ENCODE measurements around the gene GALNT18.

The GALNT18 gene

DNA sequence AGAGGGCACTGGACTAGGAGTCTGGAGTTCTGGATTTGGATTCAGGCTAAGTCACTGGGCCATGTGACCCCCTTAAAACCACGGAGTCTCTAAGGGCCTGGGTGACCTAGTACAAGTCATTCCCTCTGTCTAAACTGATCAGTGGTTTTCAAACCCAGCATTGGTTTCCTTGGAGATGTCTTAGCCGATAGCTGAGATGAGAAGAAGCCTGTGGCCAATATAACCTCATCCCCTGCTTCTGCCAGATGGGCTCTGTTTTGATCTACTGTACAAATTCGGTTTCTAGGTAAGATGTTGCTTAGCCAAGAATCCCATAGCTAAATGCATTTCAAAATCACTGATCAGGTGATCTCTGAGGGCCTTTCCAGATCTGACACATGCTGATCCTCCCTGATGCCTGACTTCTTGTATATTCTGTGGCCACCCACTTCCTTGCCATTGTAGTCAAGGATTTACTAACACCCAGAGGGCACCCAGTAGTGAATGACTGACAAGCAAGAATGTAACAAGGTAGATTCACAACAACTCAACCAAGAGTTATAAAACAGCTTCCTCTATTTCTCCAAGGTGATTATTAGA lies 53.1 kb downstream of the GALNT18 start:
- DNase-seq (ENCODE audit: low read depth in 1 of 2, low spot score in 1 of 2): no peak

DNA sequence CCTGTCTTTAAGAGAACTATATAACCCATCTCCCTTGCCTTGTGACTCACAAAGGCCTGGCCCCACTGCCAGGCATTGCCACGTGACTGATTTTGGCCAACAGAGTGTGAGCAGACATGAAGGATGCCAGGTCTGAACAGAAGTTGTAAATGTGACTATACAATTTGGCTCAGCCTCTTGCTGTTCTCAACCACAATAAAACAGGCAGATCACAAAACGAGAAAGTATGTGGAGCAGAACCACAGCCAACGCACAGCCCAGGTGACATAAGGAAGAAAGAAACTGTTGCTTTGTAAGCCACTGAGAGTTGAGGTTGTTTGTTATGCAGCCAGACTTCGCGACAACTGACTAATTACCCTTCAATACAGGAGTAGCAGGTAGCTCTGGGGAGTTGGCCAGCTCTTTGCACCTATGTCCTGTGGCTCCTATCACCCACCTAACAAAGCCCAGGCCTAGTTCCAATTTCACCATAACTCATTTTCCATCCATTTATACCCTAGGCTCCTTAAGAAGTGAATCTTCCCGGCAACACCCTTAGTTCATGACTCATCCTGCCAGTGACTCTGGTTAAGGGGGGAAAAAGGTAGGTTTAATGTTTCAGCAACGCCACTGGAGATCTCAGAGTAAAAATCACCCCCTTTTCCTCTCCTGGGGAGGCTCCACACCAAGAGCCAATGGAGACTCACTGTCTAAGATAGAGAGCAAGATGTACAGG lies 53.7 kb downstream of the GALNT18 start:
- no peak for DNase-seq (ENCODE audit: low read depth in 1 of 2, low spot score in 1 of 2)

DNA sequence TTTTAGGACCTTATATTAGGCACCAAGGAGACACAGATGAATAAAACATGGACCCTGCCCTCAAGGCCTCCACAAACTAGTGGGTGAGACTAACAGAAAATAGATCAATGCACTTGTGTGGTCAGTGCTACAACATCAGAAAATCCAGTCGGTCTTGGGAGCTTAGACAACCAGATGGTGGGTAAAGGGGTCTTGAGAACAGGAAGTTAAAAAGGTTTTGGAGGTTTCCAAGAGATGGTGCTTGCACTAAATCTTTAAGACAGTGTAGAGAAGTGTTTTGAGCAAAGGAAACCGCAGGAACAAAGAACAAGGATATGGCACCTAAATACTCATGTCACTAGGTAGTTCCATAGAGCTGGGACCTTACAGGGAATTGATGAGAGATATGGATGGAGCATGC lies 56.2 kb downstream of the GALNT18 start:
- DNase-seq (ENCODE audit: low read depth in 1 of 2, low spot score in 1 of 2): no peak

DNA sequence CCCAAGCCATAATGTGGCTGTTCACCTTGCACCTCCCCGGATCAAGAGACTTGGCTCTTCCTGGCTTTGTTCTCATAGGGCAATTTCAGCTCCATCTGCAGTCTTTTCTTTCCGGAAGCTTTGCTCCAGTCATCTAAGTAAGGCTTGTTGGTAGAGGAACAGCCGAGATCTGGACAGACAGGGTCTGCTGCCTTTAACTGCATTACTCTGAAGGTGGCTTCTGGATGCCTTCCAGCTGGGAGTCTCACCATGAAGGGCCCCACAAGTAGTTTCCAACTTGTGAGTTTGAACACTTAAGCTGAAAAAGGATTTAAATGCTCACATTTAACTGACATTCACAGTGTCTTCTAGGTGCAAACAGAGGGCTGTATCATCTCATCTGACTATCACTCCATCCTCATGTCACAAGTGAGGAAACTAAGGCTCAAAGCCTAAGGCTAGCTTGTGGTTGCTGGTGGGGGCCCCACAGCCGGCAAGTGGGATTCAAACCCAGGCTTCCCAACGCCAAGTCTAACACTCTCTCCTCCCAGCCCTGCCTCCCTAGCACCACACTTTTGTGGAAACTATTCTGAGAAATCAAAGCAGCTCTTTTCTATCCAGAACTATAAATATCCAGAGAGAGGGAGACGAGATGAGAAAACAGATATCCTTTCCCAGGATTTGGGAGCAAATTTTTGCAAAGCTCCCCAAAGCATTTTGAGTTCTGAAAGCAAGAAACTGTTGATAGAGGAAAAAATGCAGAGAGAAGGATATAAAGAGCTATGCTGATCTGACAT lies 58.4 kb downstream of the GALNT18 start:
- DNase-seq (ENCODE audit: low read depth in 1 of 2, low spot score in 1 of 2): no peak

DNA sequence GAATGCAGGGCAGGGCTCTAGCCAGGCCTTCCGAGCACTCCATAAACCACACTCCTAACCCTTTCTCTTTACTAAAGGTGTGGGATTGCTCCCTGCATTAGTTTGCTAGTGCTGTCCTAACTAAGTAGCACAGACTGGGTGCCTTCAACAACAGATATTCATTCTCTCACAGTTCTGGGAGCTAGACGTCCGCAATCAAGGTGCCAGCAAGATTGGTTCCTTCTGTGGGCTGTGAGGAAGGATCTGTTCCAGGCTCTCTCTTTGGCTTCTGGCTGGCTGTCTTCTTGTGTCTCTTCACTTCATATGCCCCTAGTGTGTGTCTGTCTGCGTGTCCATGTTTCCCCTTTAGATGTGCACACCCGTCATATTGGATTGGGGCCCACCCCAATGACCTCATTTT lies 59.8 kb downstream of the GALNT18 start:
- DNase-seq (ENCODE audit: low read depth in 1 of 2, low spot score in 1 of 2): no peak

DNA sequence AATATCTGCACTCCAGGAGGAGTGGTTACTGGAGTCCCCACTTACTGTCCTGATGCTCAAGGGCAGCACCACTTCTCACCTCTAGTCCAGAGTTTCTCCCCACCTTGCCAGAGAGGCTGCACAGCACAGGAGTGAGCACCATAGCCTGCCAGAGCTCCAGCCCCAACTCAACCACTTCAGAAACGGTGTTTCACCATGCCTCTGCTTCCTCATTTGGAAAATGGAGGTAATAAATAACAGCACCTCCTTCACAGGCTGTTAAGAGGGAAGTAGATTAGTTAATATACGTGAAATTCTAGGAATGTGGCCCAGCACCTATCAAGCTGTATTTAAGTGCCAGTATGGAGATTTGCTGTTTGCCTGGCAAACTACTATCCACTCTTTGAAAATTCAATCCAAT lies 63.0 kb downstream of the GALNT18 start:
- no peak for DNase-seq (ENCODE audit: low read depth in 1 of 2, low spot score in 1 of 2)

DNA sequence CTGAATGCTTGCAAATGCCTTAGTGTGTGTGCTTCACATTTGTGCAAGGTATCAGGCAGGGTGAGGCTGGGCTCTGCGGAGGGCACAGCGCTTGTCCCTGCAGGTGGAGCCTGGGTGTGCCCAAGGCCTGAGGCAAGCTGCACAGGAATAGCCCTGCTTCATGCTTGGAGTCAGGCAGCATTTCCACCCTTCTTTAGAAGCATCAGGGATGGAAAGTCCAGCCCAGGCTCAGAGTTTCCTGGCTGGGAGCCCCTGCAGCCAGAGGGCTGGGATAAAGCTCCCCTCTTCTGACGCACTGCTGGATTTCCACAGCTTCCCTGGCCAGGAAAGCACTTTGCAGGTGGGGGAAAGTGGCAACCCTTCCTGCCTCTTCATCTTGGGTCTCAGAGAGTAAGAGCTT lies 63.4 kb downstream of the GALNT18 start:
- DNase-seq (ENCODE audit: low read depth in 1 of 2, low spot score in 1 of 2): no peak

DNA sequence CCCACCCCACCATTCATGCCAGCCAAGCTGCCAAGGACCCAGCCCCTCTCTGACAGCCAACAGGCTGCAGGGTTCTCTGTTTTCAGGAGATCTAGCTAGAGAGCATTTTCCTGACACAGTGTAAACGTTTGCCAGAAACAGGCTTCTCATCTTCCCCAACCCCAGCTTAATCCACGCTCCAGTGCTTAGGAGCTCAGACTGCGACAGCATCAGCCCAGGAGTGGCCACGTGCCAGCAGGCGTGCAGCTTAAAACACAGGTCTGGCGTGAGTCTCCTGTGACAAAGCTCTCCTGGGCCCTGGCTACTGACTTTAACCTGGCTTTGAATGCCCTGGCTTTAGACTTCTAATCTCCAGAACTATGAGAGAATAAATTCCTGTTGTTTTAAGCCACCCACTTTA lies 66.6 kb downstream of the GALNT18 start:
- no peak for DNase-seq (ENCODE audit: low read depth in 1 of 2, low spot score in 1 of 2)

DNA sequence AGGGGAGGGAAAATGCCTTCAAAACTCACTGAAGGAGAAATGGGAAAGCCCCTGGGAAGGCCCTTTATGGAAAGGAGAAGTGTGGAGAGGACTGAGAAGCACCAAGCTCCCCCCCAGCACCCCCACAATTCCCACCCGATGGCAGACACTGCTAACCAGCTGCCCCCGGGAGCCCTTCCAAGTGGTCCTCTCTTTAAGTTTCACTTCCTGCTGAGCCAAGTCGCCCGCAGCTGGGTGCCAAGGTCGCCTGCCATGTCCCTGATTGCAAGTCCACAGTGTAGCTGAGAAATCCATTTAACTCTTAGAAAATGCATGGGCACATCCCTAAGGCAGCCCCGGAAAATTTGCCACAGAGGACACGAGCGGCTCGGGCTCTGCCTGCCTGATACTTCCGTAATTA lies 68.2 kb downstream of the GALNT18 start:
- no peak for DNase-seq (ENCODE audit: low read depth in 1 of 2, low spot score in 1 of 2)

DNA sequence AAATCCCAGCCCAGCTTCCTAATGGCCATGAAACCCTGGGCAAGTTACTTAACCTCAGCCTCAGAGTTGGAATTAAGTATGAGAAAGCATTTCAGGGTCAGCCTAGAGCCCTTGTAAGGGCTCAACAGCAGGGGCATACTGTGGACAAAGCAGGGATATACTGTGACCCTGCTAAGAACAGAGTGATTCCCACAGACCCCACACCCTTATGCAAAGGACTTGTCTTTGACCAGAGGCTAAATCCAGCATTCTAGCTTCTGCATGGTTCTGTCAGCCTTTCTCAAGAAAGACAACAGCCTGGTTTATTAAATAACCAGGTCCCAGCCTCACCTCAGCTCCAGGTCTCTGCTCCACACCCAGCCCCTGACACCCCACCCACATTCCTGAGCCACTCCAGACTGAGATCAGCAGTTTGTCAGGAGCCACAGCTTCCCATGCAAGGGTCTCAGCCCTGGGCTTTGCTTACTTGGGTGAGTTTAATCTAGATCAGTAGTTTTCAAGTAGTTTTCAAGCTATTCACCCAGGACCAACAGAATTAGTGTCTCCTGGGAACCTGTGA lies 69.2 kb downstream of the GALNT18 start:
- DNase-seq (ENCODE audit: low read depth in 1 of 2, low spot score in 1 of 2): no peak

DNA sequence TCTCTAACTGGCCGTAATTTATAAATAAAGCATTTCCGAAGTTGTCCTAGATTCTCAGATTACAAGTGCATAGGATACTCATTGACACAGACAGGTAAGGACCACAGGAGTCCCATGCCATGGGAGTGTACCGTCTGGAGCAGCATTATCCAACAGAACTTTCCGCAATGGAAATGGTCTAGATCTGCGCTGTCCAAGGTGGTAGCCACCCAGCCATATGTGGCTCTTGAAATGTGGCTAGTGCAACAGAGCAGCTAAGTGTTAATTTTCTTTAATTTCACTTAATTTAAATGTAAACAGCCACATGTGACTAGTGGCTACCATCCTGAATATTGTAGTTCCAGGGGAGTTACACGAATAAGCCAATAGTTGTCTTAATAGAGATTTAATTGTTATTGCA lies 71.3 kb downstream of the GALNT18 start:
- DNase-seq (ENCODE audit: low read depth in 1 of 2, low spot score in 1 of 2): no peak

DNA sequence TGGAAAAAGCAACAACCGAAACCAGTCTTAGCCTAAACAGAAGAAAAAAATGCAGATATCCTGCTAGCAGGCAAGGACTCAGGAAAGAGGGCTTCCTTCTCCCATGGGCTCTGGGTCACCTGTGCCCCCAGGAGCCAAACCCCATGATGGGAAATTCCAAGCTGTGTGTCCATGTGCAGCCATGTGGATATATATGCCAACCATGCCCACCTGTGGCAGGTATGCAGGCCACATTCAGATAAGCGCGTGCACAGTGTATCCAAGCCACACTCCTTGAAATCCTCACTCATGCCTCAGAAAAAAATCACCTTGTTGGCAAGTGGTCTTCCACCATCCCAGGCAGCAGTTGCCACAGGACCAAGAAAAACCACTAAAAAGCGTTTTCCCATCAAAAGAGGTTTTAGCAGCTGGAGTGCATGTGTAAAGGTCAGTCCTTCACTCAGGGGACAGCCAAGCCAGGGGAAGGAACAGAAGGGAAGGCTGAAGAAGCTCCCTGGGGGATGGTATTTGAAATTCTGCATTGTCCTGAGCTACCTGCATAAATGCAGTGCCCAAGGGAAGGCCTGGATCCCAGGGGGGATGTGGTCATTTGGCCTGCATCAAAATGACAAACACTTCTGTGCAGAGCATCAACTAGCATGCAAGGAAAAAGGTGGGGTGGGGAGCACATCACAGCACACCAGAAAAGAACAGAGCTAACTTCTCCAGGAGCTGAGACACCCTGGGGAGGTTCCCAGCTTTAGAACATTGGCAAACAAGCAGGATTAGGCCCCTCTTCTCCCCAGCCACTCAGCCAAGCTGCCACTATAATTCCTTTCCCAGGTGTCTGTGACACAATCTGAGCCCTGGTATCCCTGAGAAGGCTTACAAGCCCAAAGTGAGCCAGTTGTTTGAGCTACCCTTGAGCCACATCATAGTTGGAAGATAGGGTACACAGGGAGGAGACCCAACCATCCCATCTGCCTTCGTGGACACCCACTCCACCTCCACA lies 76.2 kb downstream of the GALNT18 start:
- DNase-seq (ENCODE audit: low read depth in 1 of 2, low spot score in 1 of 2): no peak

DNA sequence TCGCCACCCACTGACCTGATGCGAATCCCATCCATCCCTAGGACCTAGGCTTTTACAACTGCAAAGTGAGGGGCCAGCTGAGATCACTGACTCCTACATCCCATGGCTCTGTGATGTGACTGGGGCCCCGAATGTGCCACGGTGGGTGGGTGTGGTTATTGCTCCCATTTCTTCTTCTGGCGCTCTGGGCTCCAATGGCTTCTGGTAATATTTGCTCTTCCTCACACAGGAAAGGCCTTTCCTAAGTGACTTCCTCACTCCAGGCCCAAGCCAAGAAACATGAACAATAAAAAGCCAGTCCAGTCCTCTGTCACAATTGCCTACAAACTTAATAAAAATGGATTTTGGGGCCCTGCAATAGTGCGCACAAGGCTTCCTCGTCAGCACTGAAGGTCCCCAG lies 78.1 kb downstream of the GALNT18 start:
- DNase-seq (ENCODE audit: low read depth in 1 of 2, low spot score in 1 of 2): no peak

DNA sequence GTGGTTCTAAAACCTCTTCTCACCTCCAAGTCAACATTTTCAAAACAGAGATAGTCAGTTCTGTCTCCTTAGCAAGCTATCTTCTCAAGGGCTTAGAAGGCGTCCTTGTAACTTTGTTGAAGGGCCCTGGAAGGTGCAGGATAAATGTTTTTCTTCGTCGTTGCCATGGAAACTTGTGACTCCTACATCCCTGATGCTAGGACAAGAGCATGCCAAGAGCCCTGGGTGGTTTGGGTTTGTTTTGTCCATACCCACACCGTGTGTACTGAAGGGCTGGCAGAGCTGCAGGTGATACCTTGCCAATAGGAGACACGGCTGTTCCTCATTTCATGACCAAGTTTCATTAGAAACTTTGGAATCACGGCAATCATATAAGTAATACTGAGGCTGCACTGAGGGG lies 81.6 kb downstream of the GALNT18 start:
- no peak for DNase-seq (ENCODE audit: low read depth in 1 of 2, low spot score in 1 of 2)

DNA sequence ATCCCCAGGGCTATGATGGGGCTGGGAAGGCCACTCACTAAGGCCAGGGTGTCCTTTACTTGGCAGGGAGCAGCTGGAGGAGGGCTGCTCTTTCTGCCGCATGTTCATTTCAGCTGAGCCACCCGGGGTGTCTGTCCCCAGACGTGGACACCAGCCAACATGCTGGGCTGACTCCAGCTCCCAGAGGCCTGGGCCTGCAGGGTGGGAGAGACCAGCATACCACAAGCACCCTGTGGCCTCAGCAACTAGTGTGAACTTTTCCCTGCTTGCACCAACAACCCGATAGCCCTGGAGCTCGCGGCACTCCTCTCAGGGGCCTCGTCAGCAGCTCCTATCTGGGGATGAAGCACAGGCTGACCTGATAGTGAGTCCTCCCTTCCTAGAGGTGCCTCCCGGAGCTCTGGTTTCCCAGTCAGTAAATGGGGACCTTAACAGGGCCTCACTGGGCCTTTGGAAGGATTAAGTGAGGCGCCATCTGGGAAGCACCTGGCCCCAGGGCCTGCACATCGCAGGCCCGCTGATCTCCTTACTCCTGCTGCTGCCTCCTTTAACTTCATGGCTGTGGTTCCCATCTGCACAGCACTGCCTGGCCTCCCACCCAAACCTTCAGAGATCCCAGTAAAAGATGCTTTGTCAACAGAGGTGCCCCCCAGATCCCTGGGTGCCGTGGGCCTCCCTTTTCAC lies 83.4 kb downstream of the GALNT18 start:
- no peak for DNase-seq (ENCODE audit: low read depth in 1 of 2, low spot score in 1 of 2)

DNA sequence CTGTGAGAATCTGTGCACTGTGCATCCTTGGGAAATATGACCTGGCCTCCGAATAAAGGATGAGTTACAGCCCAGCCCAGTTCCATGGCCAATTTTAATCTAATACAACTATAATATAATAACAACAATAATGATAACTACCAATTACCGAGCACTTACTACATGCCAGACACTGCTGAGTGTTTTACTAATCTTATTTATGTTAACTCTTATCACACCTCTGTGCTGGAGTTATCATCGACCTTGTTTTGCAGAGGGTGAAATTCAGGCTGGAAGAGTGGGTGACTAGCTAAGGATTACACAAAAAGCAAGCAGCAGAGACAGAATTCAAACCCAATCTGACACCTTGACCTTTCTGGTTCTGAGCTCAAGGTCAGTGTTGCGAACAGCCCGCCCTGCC lies 83.9 kb downstream of the GALNT18 start:
- DNase-seq (ENCODE audit: low read depth in 1 of 2, low spot score in 1 of 2): no peak

DNA sequence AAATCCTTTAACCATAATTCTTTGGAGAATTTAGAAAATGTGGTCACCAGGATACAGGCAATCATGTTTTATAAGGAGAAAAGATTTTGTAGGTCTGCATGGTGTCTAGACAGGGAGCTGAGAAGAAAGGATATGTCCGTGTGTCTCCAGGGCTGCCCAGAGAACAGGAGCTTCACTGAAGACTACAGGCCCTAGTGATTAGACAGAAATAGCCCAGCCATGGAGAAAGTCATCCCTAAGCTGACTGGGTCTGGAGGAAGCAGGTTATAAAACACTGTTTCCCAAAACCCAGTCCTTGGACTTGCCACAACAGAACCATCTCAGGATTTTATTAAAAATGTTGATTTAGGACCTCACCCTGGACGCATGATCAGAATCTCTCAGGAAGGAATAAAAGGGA lies 84.4 kb downstream of the GALNT18 start:
- no peak for DNase-seq (ENCODE audit: low read depth in 1 of 2, low spot score in 1 of 2)

DNA sequence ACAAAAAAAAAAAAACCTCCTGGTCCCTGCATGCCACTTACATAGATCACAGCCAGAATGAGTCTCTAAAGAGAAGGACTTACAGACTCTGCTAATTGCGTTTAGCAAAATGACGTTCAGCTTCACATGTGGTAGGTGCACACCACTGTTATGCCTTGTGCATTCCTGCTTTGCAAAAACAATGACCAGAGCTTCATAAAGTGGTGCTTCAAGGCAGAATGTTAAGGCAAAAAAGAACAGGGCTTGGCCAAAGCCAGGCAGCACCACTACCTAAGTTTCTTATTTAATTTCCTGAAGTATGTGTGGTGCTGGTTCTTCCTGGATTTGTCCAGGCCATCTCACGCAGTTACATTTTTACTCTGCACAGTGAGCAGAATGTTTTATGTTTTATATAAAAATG lies 85.2 kb downstream of the GALNT18 start:
- no peak for DNase-seq (ENCODE audit: low read depth in 1 of 2, low spot score in 1 of 2)

DNA sequence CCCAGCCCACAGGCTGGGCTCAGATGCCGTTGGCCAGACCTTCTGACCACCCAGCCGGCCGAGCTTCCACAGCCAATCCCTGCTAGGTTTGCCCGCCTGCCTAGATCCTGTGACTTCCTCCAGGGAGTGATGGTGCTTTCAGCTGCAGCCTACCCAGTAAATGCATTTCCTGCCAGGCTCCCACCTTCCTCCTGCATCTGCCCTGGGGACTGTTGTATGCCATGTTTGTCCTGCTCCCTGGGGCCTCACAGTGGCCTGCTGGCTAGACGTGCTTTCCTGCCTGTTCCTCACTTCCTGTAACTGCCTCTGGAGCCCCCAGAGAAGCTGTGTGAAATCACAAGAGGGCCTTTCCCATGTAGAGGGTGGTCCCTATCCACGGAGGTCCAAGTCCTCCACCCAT lies 86.2 kb downstream of the GALNT18 start:
- no peak for DNase-seq (ENCODE audit: low read depth in 1 of 2, low spot score in 1 of 2)

DNA sequence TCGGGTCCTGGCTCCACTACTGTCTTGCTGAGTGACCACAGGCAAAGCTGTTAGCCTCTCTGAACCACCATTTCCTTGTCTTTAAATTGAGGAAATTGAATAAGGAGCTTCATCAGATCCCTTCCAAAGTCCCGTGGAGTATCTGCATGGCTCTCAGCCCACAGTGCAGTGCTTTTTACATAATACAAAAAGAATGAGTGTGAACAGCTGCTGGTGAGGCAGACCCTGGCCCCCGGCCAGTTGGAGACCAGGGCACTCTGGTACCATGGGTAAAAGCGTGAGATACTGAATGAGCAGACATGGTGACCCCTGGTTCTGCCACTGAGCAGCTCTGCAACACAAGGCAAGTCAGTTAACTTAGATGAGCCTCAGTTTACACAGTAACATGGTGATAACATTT lies 86.8 kb downstream of the GALNT18 start:
- no peak for DNase-seq (ENCODE audit: low read depth in 1 of 2, low spot score in 1 of 2)
